Measurements from ENCODE around the gene TAS2R30.
"Not testable (repeated sequence)": the region's sequence is repeated elsewhere in the genome, so short reads cannot be mapped to it uniquely, and the experiment has no call there.

TAS2R30 gene

DNA sequence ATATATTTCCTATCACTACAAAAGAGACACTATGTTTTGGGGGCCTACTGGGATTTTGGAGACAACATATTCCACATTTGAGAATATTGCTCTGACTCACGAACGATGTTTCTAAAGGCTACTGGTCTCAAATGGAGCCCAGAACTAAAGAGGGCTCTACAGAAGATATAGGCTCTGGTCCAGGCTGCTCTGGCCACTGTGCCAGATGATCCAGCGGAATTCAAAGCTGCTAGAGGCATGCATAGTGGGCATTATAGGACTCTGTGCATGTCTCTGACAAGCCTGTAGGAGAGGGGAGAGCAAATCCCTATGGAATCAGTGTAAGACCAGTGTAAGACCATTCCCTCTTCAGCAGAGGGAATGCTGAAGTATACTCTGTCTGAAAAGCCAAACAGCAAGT lies 4.1 kb downstream of the TAS2R30 start:
- DNase-seq (ENCODE audit: low read depth in 2 of 2), result no peak

- not testable (repeated sequence) for DNase-seq (ENCODE audit: low read depth in 2 of 2)
These were observed 20.3 kb downstream of the TAS2R30 start for GRCh38 chr12:11114130-11114529.

- not testable (repeated sequence) for DNase-seq (ENCODE audit: low read depth in 2 of 2)
These were observed 23.2 kb downstream of the TAS2R30 start for GRCh38 chr12:11111213-11111612.

- DNase-seq (ENCODE audit: low read depth in 2 of 2), result no peak
These were observed 25.6 kb downstream of the TAS2R30 start for GRCh38 chr12:11108862-11109261.

- no peak for DNase-seq (ENCODE audit: low read depth in 2 of 2)
These were observed 26.7 kb downstream of the TAS2R30 start for GRCh38 chr12:11107719-11108118.

DNA sequence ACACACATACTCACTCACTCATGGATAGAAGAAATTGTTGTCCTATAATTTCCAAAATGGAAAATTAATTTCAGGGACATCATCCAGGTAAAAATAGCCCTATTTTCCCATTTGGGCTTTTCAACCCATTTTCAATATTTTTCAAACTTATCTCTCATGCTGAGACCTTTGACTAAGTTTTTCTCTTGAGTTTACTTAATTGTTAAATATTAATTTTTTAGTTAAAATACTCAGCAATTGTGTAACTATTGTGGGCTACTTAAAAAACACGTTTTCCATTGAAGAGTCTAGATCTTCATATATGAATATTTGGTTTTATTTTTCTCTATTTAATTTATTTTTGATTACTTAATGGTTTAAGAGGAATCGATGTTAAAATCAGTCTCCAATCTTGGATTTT lies 28.2 kb downstream of the TAS2R30 start:
- no peak for DNase-seq (ENCODE audit: low read depth in 2 of 2)

GRCh38 chr12:11105546-11105945 lies 28.9 kb downstream of the TAS2R30 start:
- DNase-seq (ENCODE audit: low read depth in 2 of 2), result no peak

DNA sequence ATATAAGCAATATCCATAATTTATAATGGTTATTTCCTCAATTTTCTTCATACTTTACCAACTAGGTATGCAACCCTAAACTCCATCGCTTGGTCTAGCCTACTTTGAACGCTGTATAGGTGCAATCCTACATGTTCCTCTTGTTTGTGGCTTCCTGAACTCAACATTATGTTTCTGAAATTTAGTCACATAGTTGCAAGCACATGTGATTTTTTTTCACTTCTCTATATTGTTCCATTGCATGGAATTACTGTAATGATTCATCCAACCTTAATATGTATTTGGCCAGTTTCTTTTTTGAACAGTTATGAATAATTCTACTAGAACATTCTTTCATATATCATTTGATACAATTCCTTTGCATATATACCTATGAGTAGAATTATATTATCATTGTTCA lies 39.5 kb downstream of the TAS2R30 start:
- DNase-seq (ENCODE audit: low read depth in 2 of 2), result not testable (repeated sequence)

DNA sequence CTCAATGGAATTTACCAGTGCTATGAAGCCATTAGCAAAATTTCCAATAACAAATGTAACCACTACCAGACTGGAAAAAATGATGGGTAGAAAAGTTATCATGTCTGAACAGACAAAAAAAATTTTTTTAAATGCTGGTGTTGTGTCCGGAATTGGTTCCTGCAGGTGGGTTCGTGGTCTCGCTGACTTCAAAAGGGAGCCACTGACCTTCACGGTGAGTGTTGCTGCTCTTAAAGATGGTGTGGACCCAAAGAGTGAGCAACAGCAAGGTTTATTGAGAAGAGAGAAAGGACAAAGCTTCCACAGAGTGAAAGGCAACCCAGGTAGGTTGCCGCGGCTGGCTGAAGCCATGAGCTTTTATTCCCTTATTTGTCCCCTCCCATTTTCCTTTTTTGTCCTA lies 42.3 kb downstream of the TAS2R30 start, which contains the start of gene TAS2R43:
TAS2R43 (minus strand) TSS at position 186 of the 400 bp plus-strand sequence; CDS start at position 102, 84 bp downstream.
- no peak for DNase-seq (ENCODE audit: low read depth in 2 of 2)

DNA sequence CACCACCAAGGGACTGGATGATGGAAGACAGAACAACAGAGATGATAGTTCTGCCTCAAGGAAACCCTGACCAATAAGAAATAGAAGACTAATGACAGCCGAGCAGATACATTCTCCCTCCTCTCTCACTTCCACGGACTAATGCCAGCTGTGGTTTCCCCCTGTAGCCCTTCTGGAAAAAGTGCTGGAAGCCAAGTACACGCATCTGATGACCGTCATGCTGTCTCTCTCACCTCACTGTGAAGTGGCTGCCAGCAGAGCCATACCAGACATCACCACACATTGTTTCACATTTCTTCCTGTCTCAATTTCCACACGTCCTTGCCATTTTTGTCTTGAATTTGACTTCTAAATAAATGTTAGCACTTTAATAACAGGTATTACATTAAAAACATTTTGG lies 45.2 kb downstream of the TAS2R30 start:
- no peak for DNase-seq (ENCODE audit: low read depth in 2 of 2)

GRCh38 chr12:11085419-11085818 lies 49.0 kb downstream of the TAS2R30 start:
- no peak for DNase-seq (ENCODE audit: low read depth in 2 of 2)
